K562 (cell line): ENCODE results near the gene NUP98. TPM values are rescaled to one million over a fixed set of nuclear protein-coding genes. Genes with fewer than 3 reads are reported as not detected.

Experiments
- ARID2 ChIP-seq: fragments of 450-650 bp; IDR thresholded peaks from 2 replicates; pipeline ENCODE4 v1.6.1; 2017; ENCODE audit warnings: antibody characterized with exemption, mild to moderate bottlenecking
- CEBPB ChIP-seq: fragments of 450-650 bp; IDR thresholded peaks from 2 replicates; pipeline ENCODE4 v1.6.1; 2016; ENCODE audit warnings: missing genetic modification characterization, missing compliant biosample characterization
- DMBX1 ChIP-seq: fragments of 250-450 bp; sonication (Bioruptor Pico); IDR thresholded peaks from 2 replicates; pipeline ENCODE4 v1.8.0; 2022; ENCODE audit warnings: inconsistent platforms, mild to moderate bottlenecking, moderate library complexity, borderline replicate concordance
- KDM1A ChIP-seq, 2 experiments: fragments of 450-650 bp; IDR thresholded peaks; 2 replicates each; pipeline ENCODE4 v1.6.1; 2016; ENCODE audit warnings: mild to moderate bottlenecking in 2 of 2
- NR2C1 ChIP-seq, 2 experiments: fragments of 450-650 bp; IDR thresholded peaks; 2 replicates each; pipeline ENCODE4 v1.6.1; 2017; ENCODE audit warnings: mild to moderate bottlenecking in 2 of 2, antibody characterized with exemption in 1 of 2, inconsistent platforms in 1 of 2, missing compliant biosample characterization in 1 of 2, missing genetic modification characterization in 1 of 2
- TAF7 ChIP-seq: fragments of 450-650 bp; IDR thresholded peaks from 2 replicates; pipeline ENCODE4 v1.6.1; 2016; ENCODE audit warnings: missing genetic modification characterization, missing compliant biosample characterization
- TSHZ1 ChIP-seq: fragments of 250-450 bp; sonication (Bioruptor Pico); IDR thresholded peaks from 2 replicates; pipeline ENCODE4 v1.4.0; 2020; ENCODE audit warnings: mild to moderate bottlenecking, moderate library complexity
- ZNF121 ChIP-seq: sonication (generic); formaldehyde crosslinking; conservative IDR thresholded peaks from 2 replicates; pipeline ENCODE4 v1.8.0; 2022; ENCODE audit warnings: missing genetic modification reagents
- ZNF24 ChIP-seq: fragments of 450-650 bp; IDR thresholded peaks from 2 replicates; pipeline ENCODE4 v1.6.1; 2016
- ZNF766 ChIP-seq: fragments of 200-800 bp; sonication (Bioruptor generic); conservative IDR thresholded peaks from 2 replicates; pipeline ENCODE4 v1.6.1; 2016; ENCODE audit warnings: missing genetic modification characterization, missing compliant biosample characterization
- ZSCAN29 ChIP-seq: fragments of 450-650 bp; IDR thresholded peaks from 2 replicates; pipeline ENCODE4 v1.6.1; 2017
- polyA plus RNA-seq, 8 experiments: library from polyadenylated mRNA; depleted of rRNA in 4 of 8; stranded (reverse) in 5 of 8; unstranded in 3 of 8; fragments of >200 nt; fragmentation: Nextera tagmentation in 2 of 8; fragmentation: Illumina TruSeq in 1 of 8; extraction: Ambion mirVana in 2 of 8; extraction: Trizol in 1 of 8; gene quantifications; 2 replicates each; pipeline versions ENCODE4 v1.2.1 to v1.2.3, GENCODE V29; 2011 to 2014; ENCODE audit warnings: inconsistent platforms in 1 of 8, missing spikeins in 1 of 8
- total RNA-seq, 7 experiments: library from RNA; depleted of rRNA in 6 of 7; stranded (reverse); fragments of >200 nt in 6 of 7; fragmentation: Illumina TruSeq in 2 of 7; extraction: Trizol in 2 of 7; gene quantifications; 2 replicates each; pipeline versions ENCODE4 v1.2.1 to v1.2.3, GENCODE V29; 2011 to 2021; ENCODE audit warnings: low replicate concordance in 1 of 7
- TF ChIP-seq, protein P1 (sequence below): conservative IDR thresholded peaks from 2 replicates; pipeline ENCODE4 v1.6.1; 2011; ENCODE audit warnings: low read depth, mild to moderate bottlenecking, low read length; ENCODE audit not compliant: control insufficient read depth
- TF ChIP-seq, protein P2 (sequence below): fragments of 450-650 bp; IDR thresholded peaks from 2 replicates; pipeline ENCODE4 v1.6.1; 2016; ENCODE audit warnings: low read depth

Gene NUP98
- total and polyA plus RNA-seq, 9 of the 15 experiments (the other 6 are each of a cell fraction or from before 2014, with no cell fraction given): 45.1 to 196 (median 130) TPM

GRCh38 chr11:3841426-3842350, 44.3 kb upstream of the NUP98 start (continued):
- TF ChIP-seq ZNF121 (CRISPR knock-in tag) (no peak), ARID2 (no peak), ZNF24 (peak; percentile 93), CEBPB (no peak), DMBX1 (peak; percentile 70), TAF7 (tag) (no peak), NR2C1 (IDR thresholded peaks at IDR 0.05) (no peak; the same call in 1 of the 2 replicates), NR2C1 (tag; IDR thresholded peaks at IDR 0.05) (no peak; the same call in 1 of the 2 replicates), ZSCAN29 (0 out of 2 replicates have a peak, but pooled peaks have one; percentile 46), ZNF766 (CRISPR knock-in tag) (no peak), TSHZ1 (CRISPR knock-in tag) (no peak), KDM1A (IDR thresholded peaks at IDR 0.05) (no peak)
- TF ChIP-seq, protein P1, sequence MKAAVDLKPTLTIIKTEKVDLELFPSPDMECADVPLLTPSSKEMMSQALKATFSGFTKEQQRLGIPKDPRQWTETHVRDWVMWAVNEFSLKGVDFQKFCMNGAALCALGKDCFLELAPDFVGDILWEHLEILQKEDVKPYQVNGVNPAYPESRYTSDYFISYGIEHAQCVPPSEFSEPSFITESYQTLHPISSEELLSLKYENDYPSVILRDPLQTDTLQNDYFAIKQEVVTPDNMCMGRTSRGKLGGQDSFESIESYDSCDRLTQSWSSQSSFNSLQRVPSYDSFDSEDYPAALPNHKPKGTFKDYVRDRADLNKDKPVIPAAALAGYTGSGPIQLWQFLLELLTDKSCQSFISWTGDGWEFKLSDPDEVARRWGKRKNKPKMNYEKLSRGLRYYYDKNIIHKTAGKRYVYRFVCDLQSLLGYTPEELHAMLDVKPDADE: peak; percentile 69; the same call in 1 of the 2 replicates
- TF ChIP-seq, protein P2, sequence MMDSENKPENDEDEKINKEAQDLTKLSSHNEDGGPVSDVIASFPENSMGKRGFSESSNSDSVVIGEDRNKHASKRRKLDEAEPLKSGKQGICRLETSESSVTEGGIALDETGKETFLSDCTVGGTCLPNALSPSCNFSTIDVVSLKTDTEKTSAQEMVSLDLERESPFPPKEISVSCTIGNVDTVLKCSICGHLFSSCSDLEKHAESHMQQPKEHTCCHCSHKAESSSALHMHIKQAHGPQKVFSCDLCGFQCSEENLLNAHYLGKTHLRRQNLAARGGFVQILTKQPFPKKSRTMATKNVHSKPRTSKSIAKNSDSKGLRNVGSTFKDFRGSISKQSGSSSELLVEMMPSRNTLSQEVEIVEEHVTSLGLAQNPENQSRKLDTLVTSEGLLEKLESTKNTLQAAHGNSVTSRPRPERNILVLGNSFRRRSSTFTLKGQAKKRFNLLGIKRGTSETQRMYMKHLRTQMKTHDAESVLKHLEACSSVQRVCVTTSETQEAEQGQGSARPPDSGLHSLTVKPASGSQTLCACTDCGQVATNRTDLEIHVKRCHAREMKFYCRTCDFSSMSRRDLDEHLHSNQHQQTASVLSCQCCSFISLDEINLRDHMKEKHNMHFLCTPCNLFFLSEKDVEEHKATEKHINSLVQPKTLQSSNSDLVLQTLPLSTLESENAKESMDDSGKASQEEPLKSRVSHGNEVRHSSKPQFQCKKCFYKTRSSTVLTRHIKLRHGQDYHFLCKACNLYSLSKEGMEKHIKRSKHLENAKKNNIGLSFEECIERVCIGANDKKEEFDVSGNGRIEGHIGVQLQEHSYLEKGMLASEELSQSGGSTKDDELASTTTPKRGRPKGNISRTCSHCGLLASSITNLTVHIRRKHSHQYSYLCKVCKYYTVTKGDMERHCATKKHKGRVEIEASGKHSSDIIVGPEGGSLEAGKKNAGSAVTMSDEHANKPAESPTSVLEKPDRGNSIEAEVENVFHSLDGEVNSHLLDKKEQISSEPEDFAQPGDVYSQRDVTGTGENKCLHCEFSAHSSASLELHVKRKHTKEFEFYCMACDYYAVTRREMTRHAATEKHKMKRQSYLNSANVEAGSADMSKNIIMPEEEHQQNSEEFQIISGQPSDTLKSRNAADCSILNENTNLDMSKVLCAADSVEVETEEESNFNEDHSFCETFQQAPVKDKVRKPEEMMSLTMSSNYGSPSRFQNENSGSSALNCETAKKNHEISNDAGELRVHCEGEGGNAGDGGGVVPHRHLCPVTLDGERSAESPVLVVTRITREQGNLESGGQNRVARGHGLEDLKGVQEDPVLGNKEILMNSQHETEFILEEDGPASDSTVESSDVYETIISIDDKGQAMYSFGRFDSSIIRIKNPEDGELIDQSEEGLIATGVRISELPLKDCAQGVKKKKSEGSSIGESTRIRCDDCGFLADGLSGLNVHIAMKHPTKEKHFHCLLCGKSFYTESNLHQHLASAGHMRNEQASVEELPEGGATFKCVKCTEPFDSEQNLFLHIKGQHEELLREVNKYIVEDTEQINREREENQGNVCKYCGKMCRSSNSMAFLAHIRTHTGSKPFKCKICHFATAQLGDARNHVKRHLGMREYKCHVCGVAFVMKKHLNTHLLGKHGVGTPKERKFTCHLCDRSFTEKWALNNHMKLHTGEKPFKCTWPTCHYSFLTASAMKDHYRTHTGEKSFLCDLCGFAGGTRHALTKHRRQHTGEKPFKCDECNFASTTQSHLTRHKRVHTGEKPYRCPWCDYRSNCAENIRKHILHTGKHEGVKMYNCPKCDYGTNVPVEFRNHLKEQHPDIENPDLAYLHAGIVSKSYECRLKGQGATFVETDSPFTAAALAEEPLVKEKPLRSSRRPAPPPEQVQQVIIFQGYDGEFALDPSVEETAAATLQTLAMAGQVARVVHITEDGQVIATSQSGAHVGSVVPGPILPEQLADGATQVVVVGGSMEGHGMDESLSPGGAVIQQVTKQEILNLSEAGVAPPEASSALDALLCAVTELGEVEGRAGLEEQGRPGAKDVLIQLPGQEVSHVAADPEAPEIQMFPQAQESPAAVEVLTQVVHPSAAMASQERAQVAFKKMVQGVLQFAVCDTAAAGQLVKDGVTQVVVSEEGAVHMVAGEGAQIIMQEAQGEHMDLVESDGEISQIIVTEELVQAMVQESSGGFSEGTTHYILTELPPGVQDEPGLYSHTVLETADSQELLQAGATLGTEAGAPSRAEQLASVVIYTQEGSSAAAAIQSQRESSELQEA: no peak
